ENCODE measurements around the gene RDH11.
"Not testable (repeated sequence)": the region's sequence is repeated elsewhere in the genome, so short reads cannot be mapped to it uniquely, and the experiment has no call there.

The RDH11 gene

GRCh38 chr14:67701492-67701891, 5.9 kb upstream of the RDH11 start, which contains the start of gene RDH12:
TSS of gene RDH12 (plus strand) at chr14:67701886. CDS start at chr14:67722643, 20,757 bp downstream.
- DNase-seq = not testable (repeated sequence)

- no peak for DNase-seq
Observed at GRCh38 chr14:67698179-67698578, 2.6 kb upstream of the RDH11 start.

GRCh38 chr14:67697006-67697405, 1.4 kb upstream of the RDH11 start:
- no peak for DNase-seq

- DNase-seq = peak; percentile 88
Observed at GRCh38 chr14:67694791-67695393, 672 bp downstream of the RDH11 start.

GRCh38 chr14:67690011-67690410, 5.6 kb downstream of the RDH11 start:
- DNase-seq = no peak

GRCh38 chr14:67683842-67684241, 11.7 kb downstream of the RDH11 start:
- DNase-seq = no peak

- DNase-seq = no peak
Observed at GRCh38 chr14:67680941-67681340, 14.6 kb downstream of the RDH11 start.

GRCh38 chr14:67680121-67680602, 15.4 kb downstream of the RDH11 start:
- no peak for DNase-seq

GRCh38 chr14:67679006-67679405, 16.6 kb downstream of the RDH11 start:
- DNase-seq = no peak

GRCh38 chr14:67675219-67675582, 20.4 kb downstream of the RDH11 start:
- DNase-seq = no peak

GRCh38 chr14:67674480-67675218, 20.9 kb downstream of the RDH11 start, which contains the start of gene VTI1B:
TSS of gene VTI1B (minus strand) at chr14:67674632. CDS start at chr14:67674489, 143 bp downstream.
- DNase-seq = peak; percentile 92

GRCh38 chr14:67674139-67674479, 21.5 kb downstream of the RDH11 start:
- peak; percentile 86 for DNase-seq

- no peak for DNase-seq
Observed at GRCh38 chr14:67673451-67673850, 22.1 kb downstream of the RDH11 start.

GRCh38 chr14:67668559-67668958, 27.0 kb downstream of the RDH11 start:
- no peak for DNase-seq

GRCh38 chr14:67666750-67667449, 28.7 kb downstream of the RDH11 start:
- DNase-seq = no peak

- no peak for DNase-seq
Observed at GRCh38 chr14:67665868-67666267, 29.7 kb downstream of the RDH11 start.

GRCh38 chr14:67663633-67664032, 31.9 kb downstream of the RDH11 start:
- DNase-seq = no peak

- DNase-seq = no peak
Observed at GRCh38 chr14:67653651-67654280, 41.8 kb downstream of the RDH11 start.

- no peak for DNase-seq
Observed at GRCh38 chr14:67652189-67652588, 43.4 kb downstream of the RDH11 start.

- no peak for DNase-seq
Observed at GRCh38 chr14:67650694-67651093, 44.9 kb downstream of the RDH11 start.

- DNase-seq = no peak
Observed at GRCh38 chr14:67650151-67650550, 45.4 kb downstream of the RDH11 start.

GRCh38 chr14:67646131-67646530, 49.4 kb downstream of the RDH11 start:
- no peak for DNase-seq

- DNase-seq = no peak
Observed at GRCh38 chr14:67645414-67645813, 50.1 kb downstream of the RDH11 start.

All from activated effector memory CD4-positive, alpha-beta T cell treated with anti-CD3 and anti-CD28 coated beads, Interleukin-2, amount 50 U/mL, for 16 hours (primary cell).